Lower lobe of right lung (tissue), 2 donors: ENCODE data around the gene PDZD2. TPM values are rescaled to one million over a fixed set of nuclear protein-coding genes. Genes with fewer than 3 reads are reported as not detected.

ENCODE experiments used
- ATAC-seq, 2 donors: fragments of 200-7000 bp; cut with Tn5 transposase; one replicate each; pipeline ENCODE4 v1.9.1; 2020 to 2022; ENCODE audit warnings: mild to moderate bottlenecking in 2 of 2, moderate library complexity in 2 of 2
- DNase-seq: peaks from one replicate; pipeline ENCODE4 v3.0.0-alpha.2; 2020
- H3K27ac ChIP-seq: fragments of 200-600 bp; one replicate; pipeline ENCODE4 v1.8.0; 2022
- H3K27me3 ChIP-seq: fragments of 200-600 bp; one replicate; pipeline ENCODE4 v1.8.0; 2022; ENCODE audit warnings: low read depth
- H3K36me3 ChIP-seq: fragments of 200-600 bp; one replicate; pipeline ENCODE4 v1.8.0; 2022; ENCODE audit warnings: mild to moderate bottlenecking
- H3K4me1 ChIP-seq: fragments of 200-600 bp; one replicate; pipeline ENCODE4 v1.8.0; 2022
- H3K4me3 ChIP-seq: fragments of 200-600 bp; one replicate; pipeline ENCODE4 v1.8.0; 2022; ENCODE audit warnings: mild to moderate bottlenecking
- H3K9me3 ChIP-seq: fragments of 200-600 bp; one replicate; pipeline ENCODE4 v1.8.0; 2022
- intact Hi-C: fragments of 100-400 bp; cut with DNase I; formaldehyde crosslinking; loops from one replicate; pipeline ENCODE4 v1.11.0; 2022
- total RNA-seq: library from RNA; stranded (reverse); fragmentation: NEBNext Ultra II Directional; extraction: Animal tissue kit (Norgen Biotek cat#: 25700); gene quantifications from one replicate; pipeline ENCODE4 v1.2.1, GENCODE V29; 2021
- TF ChIP-seq, protein P1 (sequence below): fragments of 200-600 bp; IDR thresholded peaks from one replicate; pipeline ENCODE4 v1.8.0; 2022; ENCODE audit warnings: antibody characterized with exemption, mild to moderate bottlenecking
- donor health status: DM: no; HTN: yes; CAD: no; lungs with severe emphysema.

The PDZD2 gene
- total RNA-seq, 1 donor from 2014 or later: 67.8 TPM

DNA sequence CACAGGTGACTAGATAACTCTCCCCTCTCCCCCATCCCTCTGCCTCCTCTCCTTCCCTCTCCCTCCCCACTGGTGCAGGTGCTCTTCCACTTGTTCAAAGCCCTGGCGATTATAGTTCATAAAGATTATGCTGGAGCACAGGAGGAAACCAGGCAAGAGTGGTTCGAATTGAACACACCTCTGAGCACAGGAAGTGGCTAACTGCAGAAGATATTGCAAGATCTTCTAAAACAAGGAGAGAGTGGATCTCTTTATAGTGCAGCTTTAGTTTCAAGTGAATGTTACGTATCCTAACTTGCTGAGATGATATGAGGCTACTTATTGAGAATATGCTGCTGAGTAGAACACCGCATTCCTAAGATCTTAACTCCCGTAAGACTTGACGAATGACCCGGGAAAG, 356.8 kb downstream of the PDZD2 start:
- H3K36me3 ChIP-seq: peaks cover 22% of the 10 kb centered on the region
- H3K27me3 ChIP-seq: no peaks in the 10 kb centered on the region
- intact Hi-C loops: no loop called here
- H3K4me1 ChIP-seq: no peaks in the 10 kb centered on the region
- DNase-seq (no peak), ATAC-seq (no peak)
- no peaks in the 10 kb centered on the region for H3K9me3 ChIP-seq
- no peak overlapping the region for H3K4me3 ChIP-seq
- no peak overlapping the region for H3K27ac ChIP-seq
- TF ChIP-seq, protein P1, sequence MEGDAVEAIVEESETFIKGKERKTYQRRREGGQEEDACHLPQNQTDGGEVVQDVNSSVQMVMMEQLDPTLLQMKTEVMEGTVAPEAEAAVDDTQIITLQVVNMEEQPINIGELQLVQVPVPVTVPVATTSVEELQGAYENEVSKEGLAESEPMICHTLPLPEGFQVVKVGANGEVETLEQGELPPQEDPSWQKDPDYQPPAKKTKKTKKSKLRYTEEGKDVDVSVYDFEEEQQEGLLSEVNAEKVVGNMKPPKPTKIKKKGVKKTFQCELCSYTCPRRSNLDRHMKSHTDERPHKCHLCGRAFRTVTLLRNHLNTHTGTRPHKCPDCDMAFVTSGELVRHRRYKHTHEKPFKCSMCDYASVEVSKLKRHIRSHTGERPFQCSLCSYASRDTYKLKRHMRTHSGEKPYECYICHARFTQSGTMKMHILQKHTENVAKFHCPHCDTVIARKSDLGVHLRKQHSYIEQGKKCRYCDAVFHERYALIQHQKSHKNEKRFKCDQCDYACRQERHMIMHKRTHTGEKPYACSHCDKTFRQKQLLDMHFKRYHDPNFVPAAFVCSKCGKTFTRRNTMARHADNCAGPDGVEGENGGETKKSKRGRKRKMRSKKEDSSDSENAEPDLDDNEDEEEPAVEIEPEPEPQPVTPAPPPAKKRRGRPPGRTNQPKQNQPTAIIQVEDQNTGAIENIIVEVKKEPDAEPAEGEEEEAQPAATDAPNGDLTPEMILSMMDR: no peak

DNA sequence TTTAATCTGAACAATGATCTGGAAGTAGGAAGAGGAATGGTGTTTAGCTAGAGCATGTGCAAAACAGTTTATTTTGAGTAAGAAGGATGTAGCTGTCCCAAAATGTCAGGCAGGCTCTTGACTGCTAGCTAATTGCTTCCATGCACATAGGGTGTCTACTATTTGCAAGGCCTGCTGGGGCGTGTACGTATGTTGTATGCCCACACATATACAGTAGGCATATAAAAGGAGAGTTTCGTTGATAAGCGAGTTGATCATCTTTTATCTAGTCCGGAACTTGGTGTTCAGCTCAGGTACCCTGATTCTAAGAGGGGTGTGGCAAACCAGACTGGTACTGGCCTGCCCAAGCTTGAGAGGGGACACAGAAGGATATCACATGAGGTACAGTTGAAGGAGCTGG, 358.0 kb downstream of the PDZD2 start:
- no peak overlapping the region for H3K27ac ChIP-seq
- H3K4me1 ChIP-seq: no peaks in the 10 kb centered on the region
- H3K4me3 ChIP-seq: no peak overlapping the region
- no peak for DNase-seq
- H3K9me3 ChIP-seq: no peaks in the 10 kb centered on the region
- no peak for ATAC-seq
- TF ChIP-seq, protein P1: no peak
- H3K36me3 ChIP-seq: peaks cover 27% of the 10 kb centered on the region
- intact Hi-C loops: no loop called here
- no peaks in the 10 kb centered on the region for H3K27me3 ChIP-seq

DNA sequence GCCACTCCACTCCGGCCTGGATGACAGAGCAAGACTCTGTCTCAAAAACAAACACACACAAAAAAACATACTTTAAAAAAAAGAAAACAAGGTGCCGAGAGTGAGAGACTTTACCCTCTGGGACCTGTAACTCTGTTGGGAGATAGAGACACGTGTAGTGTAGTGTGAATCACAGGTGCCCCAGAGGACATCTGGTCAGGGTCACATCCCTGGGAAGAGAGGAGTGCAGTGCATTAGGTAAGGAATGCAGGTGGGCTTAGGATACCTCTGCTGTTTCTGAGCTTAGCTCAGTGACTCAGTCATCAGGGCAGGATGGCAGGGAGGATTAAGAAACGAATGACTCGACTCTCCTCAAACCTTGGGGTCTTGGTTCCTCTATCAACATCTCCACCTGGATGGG, 360.5 kb downstream of the PDZD2 start:
- DNase-seq (no peak), ATAC-seq (no peak)
- H3K9me3 ChIP-seq: no peaks in the 10 kb centered on the region
- H3K27ac ChIP-seq: no peak overlapping the region
- peaks cover 27% of the 10 kb centered on the region for H3K36me3 ChIP-seq
- TF ChIP-seq, protein P1: no peak
- no peaks in the 10 kb centered on the region for H3K27me3 ChIP-seq
- peaks cover 4% of the 10 kb centered on the region for H3K4me1 ChIP-seq
- intact Hi-C loops: no loop called here
- no peak overlapping the region for H3K4me3 ChIP-seq

DNA sequence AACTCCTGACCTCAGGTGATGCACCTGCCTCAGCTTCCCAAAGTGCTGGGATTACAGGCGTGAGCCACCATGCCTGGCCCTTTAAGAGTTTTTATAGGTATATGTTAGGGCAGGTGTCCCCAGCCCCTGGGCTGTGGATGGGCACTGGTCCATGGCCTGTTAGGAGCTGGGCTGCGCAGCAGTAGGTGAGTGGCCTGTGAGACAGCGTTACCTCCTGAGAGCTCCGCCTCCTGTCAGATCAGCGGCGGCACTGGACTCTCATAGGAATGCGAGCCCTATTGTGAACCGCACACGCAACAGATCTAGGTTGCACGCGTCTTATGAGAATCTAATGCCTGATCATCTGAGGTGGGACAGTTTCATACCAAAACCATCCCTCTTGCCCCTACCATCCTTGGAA, 361.8 kb downstream of the PDZD2 start:
- no peak overlapping the region for H3K4me3 ChIP-seq
- H3K9me3 ChIP-seq: no peaks in the 10 kb centered on the region
- no peak overlapping the region for H3K27ac ChIP-seq
- TF ChIP-seq, protein P1: no peak
- H3K4me1 ChIP-seq: peaks cover 4% of the 10 kb centered on the region
- H3K36me3 ChIP-seq: peaks cover 26% of the 10 kb centered on the region
- intact Hi-C loops: no loop called here
- H3K27me3 ChIP-seq: no peaks in the 10 kb centered on the region
- ATAC-seq: no peak
- no peak for DNase-seq

DNA sequence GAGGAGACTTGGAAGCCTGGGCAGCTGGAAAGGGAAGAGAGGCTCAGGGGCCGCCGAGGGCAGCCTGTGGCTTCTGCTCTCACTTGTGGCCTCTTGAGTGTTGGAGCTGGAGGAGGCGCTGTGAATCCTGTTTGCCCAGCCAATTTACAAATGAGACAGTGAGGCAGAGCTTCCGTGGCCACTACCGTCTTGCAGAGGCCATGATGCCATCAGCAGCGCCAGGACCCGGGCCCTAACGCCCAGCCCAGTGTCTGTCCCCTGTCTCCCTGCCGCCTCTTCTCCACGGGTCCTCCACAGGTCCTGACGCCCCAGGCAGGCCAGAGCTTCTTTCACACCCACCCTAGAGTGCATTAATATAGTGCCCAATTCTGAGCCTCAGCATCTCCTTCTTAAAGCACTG, 362.4 kb downstream of the PDZD2 start:
- Histone ChIP-seq H3K27ac (no peak overlapping the region), H3K9me3 (no peaks in the 10 kb centered on the region), H3K4me1 (peaks cover 4% of the 10 kb centered on the region), H3K4me3 (no peak overlapping the region), H3K36me3 (peaks cover 21% of the 10 kb centered on the region), H3K27me3 (no peaks in the 10 kb centered on the region)
- ATAC-seq: no peak
- TF ChIP-seq, protein P1: no peak
- intact Hi-C loops: no loop called here
- DNase-seq: no peak

DNA sequence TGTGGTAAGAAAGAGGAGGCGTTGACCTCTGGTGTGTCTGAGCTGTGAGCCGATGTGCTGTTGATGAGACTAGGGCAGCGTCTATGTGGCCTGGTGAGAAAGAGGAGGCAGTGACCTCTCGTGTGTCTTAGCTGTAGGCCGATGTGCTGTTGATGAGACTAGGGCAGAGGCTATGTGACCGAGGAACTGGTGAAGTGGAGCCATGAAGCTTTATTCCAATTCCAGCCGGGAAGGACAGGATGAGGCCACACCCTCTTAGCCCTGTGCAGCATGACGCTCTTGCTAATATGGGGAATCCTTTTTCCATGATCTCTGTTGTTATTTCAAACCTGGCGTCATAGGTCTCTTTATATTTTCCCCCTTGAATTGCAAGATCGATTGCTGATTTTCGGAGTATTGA, 362.8 kb downstream of the PDZD2 start:
- intact Hi-C loops: no loop called here
- ATAC-seq: no peak

More for the DNA sequence above, 362.8 kb downstream of the PDZD2 start:
- no peaks in the 10 kb centered on the region for H3K27me3 ChIP-seq
- no peak for DNase-seq
- TF ChIP-seq, protein P1: no peak
- H3K36me3 ChIP-seq: peaks cover 20% of the 10 kb centered on the region
- H3K4me3 ChIP-seq: no peak overlapping the region
- H3K4me1 ChIP-seq: peaks cover 4% of the 10 kb centered on the region
- no peaks in the 10 kb centered on the region for H3K9me3 ChIP-seq
- H3K27ac ChIP-seq: no peak overlapping the region
